A673 (cell line): ENCODE measurements around the gene DKKL1. TPM values are rescaled to one million over a fixed set of nuclear protein-coding genes. Genes with fewer than 3 reads are reported as not detected.
A peak's percentile ranks its signal among the peaks of the same experiment; 100 is the strongest.

ENCODE experiments used
- BruUV-seq: library from RNA; stranded (reverse); fragments of 400-500 nt; replicated peaks from 2 replicates; lab custom pipeline; 2021; lab: Mats Ljungman, UMichigan
- CTCF ChIA-PET: fragments of 300-600 bp; sonication (Branson Sonifier 250); formaldehyde crosslinking; loops from one replicate; lab custom pipeline; 2022; ENCODE audit warnings: antibody characterized with exemption; lab: Charles Lee
- POLR2A ChIA-PET: fragments of 300-600 bp; sonication (Branson Sonifier 250); formaldehyde crosslinking; loops from one replicate; lab custom pipeline; 2022; ENCODE audit warnings: antibody characterized with exemption; ENCODE audit not compliant: low non-redundant PET; lab: Charles Lee
- DNase-seq: peaks from one replicate; pipeline ENCODE4 v3.0.0-alpha.2; 2015; ENCODE audit warnings: low spot score
- H3K27ac ChIP-seq: fragments of 200-600 bp; sonication (generic); 2 replicates; pipeline ENCODE4 v1.5.1; 2016; ENCODE audit warnings: mixed run types, low read depth, mild to moderate bottlenecking, mixed read lengths, antibody characterized with exemption, low read length; ENCODE audit not compliant: poor library complexity, severe bottlenecking
- H3K27me3 ChIP-seq: fragments of 200-600 bp; sonication (generic); replicated peaks from 2 replicates; pipeline ENCODE4 v1.6.1; 2017; ENCODE audit warnings: mixed run types, low read depth, mild to moderate bottlenecking, mixed read lengths, antibody characterized with exemption, low read length; ENCODE audit not compliant: insufficient read depth, poor library complexity
- H3K36me3 ChIP-seq: fragments of 200-600 bp; sonication (generic); 2 replicates; pipeline ENCODE4 v1.6.1; 2016; ENCODE audit warnings: mixed run types, mild to moderate bottlenecking, mixed read lengths, antibody characterized with exemption, low read length; ENCODE audit not compliant: insufficient read depth, poor library complexity, severe bottlenecking
- H3K4me1 ChIP-seq: fragments of 200-600 bp; sonication (generic); 2 replicates; pipeline ENCODE4 v1.6.1; 2017; ENCODE audit warnings: mixed run types, mild to moderate bottlenecking, mixed read lengths, antibody characterized with exemption, low read length; ENCODE audit not compliant: insufficient read depth, poor library complexity, severe bottlenecking
- H3K4me3 ChIP-seq: fragments of 200-600 bp; sonication (generic); 2 replicates; pipeline ENCODE4 v1.5.1; 2016; ENCODE audit warnings: low read depth, mixed run types, mild to moderate bottlenecking, mixed read lengths, low read length; ENCODE audit not compliant: poor library complexity, severe bottlenecking
- H3K9me3 ChIP-seq: fragments of 200-600 bp; sonication (generic); 2 replicates; pipeline ENCODE4 v1.6.1; 2016; ENCODE audit warnings: mixed run types, low read depth, mild to moderate bottlenecking, mixed read lengths, antibody characterized with exemption, low read length; ENCODE audit not compliant: poor library complexity, severe bottlenecking
- EZH2 ChIP-seq: fragments of 200-600 bp; sonication (generic); IDR thresholded peaks from 2 replicates; pipeline ENCODE4 v1.6.1; 2017; ENCODE audit warnings: borderline replicate concordance, low read depth, mild to moderate bottlenecking, mixed read lengths, antibody characterized with exemption, low read length; ENCODE audit not compliant: poor library complexity, severe bottlenecking
- intact Hi-C: fragments of 100-400 bp; cut with micrococcal nuclease; formaldehyde crosslinking; loops from one replicate; pipeline ENCODE4 v1.10.0; 2022; ENCODE audit not compliant: unreplicated experiment
- total RNA-seq: library from RNA; stranded (reverse); gene quantifications from 2 replicates; pipeline ENCODE4 v1.2.3, GENCODE V29; 2021
- TF ChIP-seq, protein P1 (sequence below): fragments of 300-800, 200-600 bp; sonication (generic); conservative IDR thresholded peaks from 2 replicates; pipeline ENCODE4 v1.5.1; 2017; ENCODE audit warnings: low read depth, mild to moderate bottlenecking, antibody characterized with exemption, low read length, moderate library complexity, mixed read lengths

DKKL1 gene
- total RNA-seq, 1 experiment from 2014 or later = 1.2 TPM

DNA sequence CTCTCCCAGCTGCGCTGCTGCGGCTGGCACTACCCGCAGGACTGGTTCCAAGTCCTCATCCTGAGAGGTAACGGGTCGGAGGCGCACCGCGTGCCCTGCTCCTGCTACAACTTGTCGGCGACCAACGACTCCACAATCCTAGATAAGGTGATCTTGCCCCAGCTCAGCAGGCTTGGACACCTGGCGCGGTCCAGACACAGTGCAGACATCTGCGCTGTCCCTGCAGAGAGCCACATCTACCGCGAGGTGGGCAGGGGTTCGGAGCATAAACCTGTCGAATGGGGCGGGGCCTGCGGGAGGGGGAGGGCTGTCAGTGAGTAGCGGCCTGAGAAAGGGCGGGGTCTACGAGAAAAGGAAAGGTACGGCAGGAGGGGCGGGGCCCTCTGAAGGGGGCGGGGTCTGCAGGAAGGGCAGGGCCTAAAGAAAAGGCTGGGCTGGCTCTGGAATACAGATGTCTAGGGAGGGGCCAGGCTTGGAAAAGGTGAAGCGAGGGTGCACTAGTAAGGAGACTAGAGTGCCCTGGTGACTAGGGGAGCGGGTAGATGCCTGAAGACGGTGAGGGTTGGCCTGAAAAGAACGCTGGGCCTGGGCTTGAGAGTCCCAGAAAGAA lies 24.9 kb upstream of the DKKL1 start:
- peak overlapping the region; percentile 80 for H3K27ac ChIP-seq
- no TSS peak for BruUV-seq
- ChIA-PET CTCF (interaction anchor here (0.9 kb wide), 1 partner anchor 11 kb away, joined by 4 read pairs; no protein-coding TSS in a partner anchor), POLR2A (no interaction called here)
- no peaks in the 10 kb centered on the region for H3K27me3 ChIP-seq
- H3K4me3 ChIP-seq = peak overlapping the region; percentile 31
- intact Hi-C loops = no loop called here
- H3K4me1 ChIP-seq = peaks cover 29% of the 10 kb centered on the region
- peak; percentile 87 for DNase-seq
- H3K36me3 ChIP-seq = peaks cover 31% of the 10 kb centered on the region
- H3K9me3 ChIP-seq = no peaks in the 10 kb centered on the region
- TF ChIP-seq, protein P1, sequence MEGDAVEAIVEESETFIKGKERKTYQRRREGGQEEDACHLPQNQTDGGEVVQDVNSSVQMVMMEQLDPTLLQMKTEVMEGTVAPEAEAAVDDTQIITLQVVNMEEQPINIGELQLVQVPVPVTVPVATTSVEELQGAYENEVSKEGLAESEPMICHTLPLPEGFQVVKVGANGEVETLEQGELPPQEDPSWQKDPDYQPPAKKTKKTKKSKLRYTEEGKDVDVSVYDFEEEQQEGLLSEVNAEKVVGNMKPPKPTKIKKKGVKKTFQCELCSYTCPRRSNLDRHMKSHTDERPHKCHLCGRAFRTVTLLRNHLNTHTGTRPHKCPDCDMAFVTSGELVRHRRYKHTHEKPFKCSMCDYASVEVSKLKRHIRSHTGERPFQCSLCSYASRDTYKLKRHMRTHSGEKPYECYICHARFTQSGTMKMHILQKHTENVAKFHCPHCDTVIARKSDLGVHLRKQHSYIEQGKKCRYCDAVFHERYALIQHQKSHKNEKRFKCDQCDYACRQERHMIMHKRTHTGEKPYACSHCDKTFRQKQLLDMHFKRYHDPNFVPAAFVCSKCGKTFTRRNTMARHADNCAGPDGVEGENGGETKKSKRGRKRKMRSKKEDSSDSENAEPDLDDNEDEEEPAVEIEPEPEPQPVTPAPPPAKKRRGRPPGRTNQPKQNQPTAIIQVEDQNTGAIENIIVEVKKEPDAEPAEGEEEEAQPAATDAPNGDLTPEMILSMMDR = no peak
- no peak for TF ChIP-seq EZH2

DNA sequence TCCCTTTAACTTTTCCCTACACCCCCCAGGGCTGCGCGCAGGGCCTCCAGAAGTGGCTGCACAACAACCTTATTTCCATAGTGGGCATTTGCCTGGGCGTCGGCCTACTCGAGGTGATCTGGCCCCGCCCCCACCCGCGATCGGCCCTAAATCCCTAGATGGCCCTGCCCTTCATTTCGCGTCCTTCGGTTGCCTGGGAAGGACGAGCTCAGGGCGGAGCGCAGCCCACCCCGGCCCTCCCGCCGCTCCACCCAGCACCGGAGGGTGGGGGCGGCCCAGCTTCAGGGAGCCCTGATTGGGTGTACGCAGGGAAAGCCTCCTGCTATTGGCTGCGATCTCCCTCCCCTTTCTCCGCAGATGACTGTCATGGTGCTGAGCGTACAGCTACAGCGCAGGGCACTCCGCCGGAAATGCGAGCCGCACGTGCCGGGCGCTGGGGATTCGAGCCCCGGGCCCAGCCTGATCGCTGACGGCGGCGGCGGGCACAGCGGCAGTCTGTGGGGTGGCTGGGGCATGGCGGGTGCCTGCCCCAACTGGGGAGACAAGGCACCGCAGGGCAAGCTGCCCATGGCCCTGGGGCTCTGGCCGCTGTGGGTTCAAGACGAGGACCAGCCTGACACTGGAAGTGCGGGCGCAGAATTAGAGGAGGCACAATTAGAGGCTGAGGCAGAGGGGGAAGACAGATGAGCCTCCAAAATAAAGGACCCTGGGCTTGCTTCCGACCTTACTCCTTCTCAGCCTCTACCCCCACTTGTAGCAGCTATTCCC lies 24.2 kb upstream of the DKKL1 start:
- H3K4me3 ChIP-seq = peak overlapping the region; percentile 31
- no TSS peak for BruUV-seq
- intact Hi-C loops = no loop called here
- ChIA-PET POLR2A (interaction anchor here (0.6 to 0.7 kb wide), 3 partner anchors 23 to 111 kb away, joined by 4 to 7 read pairs (median 5); partner anchors contain the start of gene TEAD2), CTCF (interaction anchor here (0.9 kb wide), 1 partner anchor 12 kb away, joined by 4 read pairs; no protein-coding TSS in a partner anchor)
- peak; percentile 97 for DNase-seq
- no peak for TF ChIP-seq EZH2
- TF ChIP-seq, protein P1 = no peak
- H3K4me1 ChIP-seq = peaks cover 29% of the 10 kb centered on the region
- H3K27ac ChIP-seq = peak overlapping the region; percentile 80
- H3K36me3 ChIP-seq = peaks cover 32% of the 10 kb centered on the region
- H3K9me3 ChIP-seq = no peaks in the 10 kb centered on the region
- no peaks in the 10 kb centered on the region for H3K27me3 ChIP-seq

DNA sequence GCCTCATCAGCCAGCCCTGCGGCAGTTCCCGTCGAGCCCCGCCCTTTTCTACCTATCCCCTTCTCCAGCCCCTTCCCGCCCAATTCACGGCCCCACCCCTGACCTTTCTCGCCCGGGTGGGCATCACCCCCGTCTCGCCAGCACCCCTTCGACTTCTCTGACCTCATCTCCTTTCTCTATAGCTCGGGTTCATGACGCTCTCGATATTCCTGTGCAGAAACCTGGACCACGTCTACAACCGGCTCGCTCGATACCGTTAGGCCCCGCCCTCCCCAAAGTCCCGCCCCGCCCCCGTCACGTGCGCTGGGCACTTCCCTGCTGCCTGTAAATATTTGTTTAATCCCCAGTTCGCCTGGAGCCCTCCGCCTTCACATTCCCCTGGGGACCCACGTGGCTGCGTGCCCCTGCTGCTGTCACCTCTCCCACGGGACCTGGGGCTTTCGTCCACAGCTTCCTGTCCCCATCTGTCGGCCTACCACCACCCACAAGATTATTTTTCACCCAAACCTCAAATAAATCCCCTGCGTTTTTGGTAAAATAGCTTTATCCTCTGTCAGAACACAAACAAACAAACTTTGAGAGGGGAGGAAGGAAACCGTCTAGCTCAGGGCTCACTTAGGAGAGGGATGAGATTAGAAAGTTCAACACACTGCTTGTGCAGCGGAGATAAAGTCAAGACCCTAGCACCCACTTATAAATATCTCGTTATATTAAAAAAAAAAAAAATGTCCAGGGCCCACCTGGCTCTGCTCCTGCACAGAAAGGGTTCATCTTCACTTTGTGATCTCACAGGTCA lies 23.4 kb upstream of the DKKL1 start:
- POLR2A ChIA-PET = no interaction called here
- TF ChIP-seq, protein P1 = no peak
- TF ChIP-seq EZH2 = no peak
- Histone ChIP-seq H3K27me3 (no peaks in the 10 kb centered on the region), H3K27ac (peak overlapping the region; percentile 83), H3K36me3 (peaks cover 40% of the 10 kb centered on the region), H3K4me3 (no peak overlapping the region), H3K9me3 (no peaks in the 10 kb centered on the region), H3K4me1 (peaks cover 29% of the 10 kb centered on the region)
- no TSS peak for BruUV-seq
- intact Hi-C loops = no loop called here
- CTCF ChIA-PET = interaction anchor here (0.7 kb wide), 1 partner anchor 23 kb away, joined by 8 read pairs; no protein-coding TSS in a partner anchor
- DNase-seq = peak; percentile 93
